Suppressor macrophage treated with lipopolysaccharide for 4 hours (primary cell): ENCODE data around the gene CDX1.

Source experiments
- DNase-seq: peaks from one replicate; pipeline ENCODE4 v3.0.0-alpha.2; 2020

Gene CDX1

GRCh38 chr5:150131978-150132694 lies 34.4 kb upstream of the CDX1 start:
- no peak for DNase-seq

- DNase-seq: no peak
Observed at GRCh38 chr5:150132740-150133139, 33.8 kb upstream of the CDX1 start.

- DNase-seq: no peak
Observed at GRCh38 chr5:150133581-150134197, 32.9 kb upstream of the CDX1 start.

- DNase-seq: no peak
Observed at GRCh38 chr5:150134198-150134588, 32.4 kb upstream of the CDX1 start.

- no peak for DNase-seq
Observed at GRCh38 chr5:150135557-150136304, 30.8 kb upstream of the CDX1 start.

GRCh38 chr5:150136305-150137167 lies 30.0 kb upstream of the CDX1 start:
- no peak for DNase-seq

- no peak for DNase-seq
Observed at GRCh38 chr5:150137168-150137957, 29.2 kb upstream of the CDX1 start.

GRCh38 chr5:150137997-150138396 lies 28.6 kb upstream of the CDX1 start:
- no peak for DNase-seq

- DNase-seq: no peak
Observed at GRCh38 chr5:150138551-150139265, 27.9 kb upstream of the CDX1 start.

GRCh38 chr5:150139334-150139733 lies 27.2 kb upstream of the CDX1 start:
- no peak for DNase-seq

GRCh38 chr5:150140830-150141229 lies 25.7 kb upstream of the CDX1 start:
- DNase-seq: no peak

- no peak for DNase-seq
Observed at GRCh38 chr5:150141544-150142184, 24.9 kb upstream of the CDX1 start.

- no peak for DNase-seq
Observed at GRCh38 chr5:150142185-150142958, 24.2 kb upstream of the CDX1 start.

- peak; percentile 84 for DNase-seq
Observed at GRCh38 chr5:150142959-150143349, 23.6 kb upstream of the CDX1 start.

- no peak for DNase-seq
Observed at GRCh38 chr5:150143350-150144245, 23.0 kb upstream of the CDX1 start.

GRCh38 chr5:150144246-150144801 lies 22.3 kb upstream of the CDX1 start:
- DNase-seq: no peak

- DNase-seq: no peak
Observed at GRCh38 chr5:150144879-150145278, 21.7 kb upstream of the CDX1 start.

GRCh38 chr5:150146235-150146634 lies 20.3 kb upstream of the CDX1 start:
- DNase-seq: no peak
